Tibial nerve (tissue), 4 donors: ENCODE measurements around the gene PIK3C3. TPM values are rescaled to one million over a fixed set of nuclear protein-coding genes. Genes with fewer than 3 reads are reported as not detected.

Source experiments
- DNase-seq, 2 donors: peaks; one replicate each; pipeline ENCODE4 v3.0.0-alpha.2; 2019; ENCODE audit warnings: low spot score in 2 of 2
- H3K27ac ChIP-seq, 4 donors: fragments of 200-600 bp; sonication (generic) in 3 of 4; one replicate each; pipeline ENCODE4 v1.5.1; 2017 to 2019; ENCODE audit warnings: mild to moderate bottlenecking in 1 of 4
- H3K27me3 ChIP-seq, 2 donors: fragments of 200-600 bp; sonication (generic) in 1 of 2; one replicate each; pipeline versions ENCODE4 v1.5.1 to v1.6.0; 2017 to 2019
- H3K36me3 ChIP-seq, 3 donors: fragments of 200-600 bp; sonication (generic); one replicate each; pipeline ENCODE4 v1.5.1; 2018 to 2019
- H3K4me1 ChIP-seq, 4 donors: fragments of 200-600 bp; sonication (generic) in 3 of 4; one replicate each; pipeline ENCODE4 v1.5.1; 2017 to 2019
- H3K4me3 ChIP-seq, 4 donors: fragments of 200-600 bp; sonication (generic) in 3 of 4; one replicate each; pipeline ENCODE4 v1.5.1; 2017 to 2019; ENCODE audit warnings: mild to moderate bottlenecking in 1 of 4, moderate library complexity in 1 of 4
- H3K9me3 ChIP-seq, 4 donors: fragments of 200-600 bp; sonication (generic) in 3 of 4; one replicate each; pipeline ENCODE4 v1.5.1; 2017 to 2019
- CTCF ChIP-seq, 5 experiments: fragments of 200-600 bp in 3 of 5; fragments of 450-650 bp in 2 of 5; sonication (generic) in 3 of 5; IDR thresholded peaks; one replicate each; pipeline ENCODE4 v1.5.1; 2016 to 2019; ENCODE audit warnings: antibody characterized with exemption in 5 of 5, mild to moderate bottlenecking in 3 of 5, moderate library complexity in 2 of 5
- EP300 ChIP-seq, 2 donors: sonication (generic); formaldehyde crosslinking; IDR thresholded peaks; one replicate each; pipeline ENCODE4 v1.6.1; 2017; ENCODE audit warnings: antibody characterized with exemption in 2 of 2, mild to moderate bottlenecking in 1 of 2
- POLR2A ChIP-seq, 2 donors: fragments of 450-650 bp; IDR thresholded peaks; one replicate each; pipeline ENCODE4 v1.6.1; 2017; ENCODE audit warnings: antibody characterized with exemption in 2 of 2, mild to moderate bottlenecking in 2 of 2, moderate library complexity in 2 of 2
- WGBS, 2 donors: methylation state at CpG; one replicate each; pipeline ENCODE4 v1.1.5; 2018; 5-methylcytosine and 5-hydroxymethylcytosine counted together
- total RNA-seq, 4 donors: library from RNA; depleted of rRNA; stranded (reverse); fragments of >200 nt; gene quantifications; one replicate each; pipeline ENCODE4 v1.1.0, GENCODE V29; 2016

The PIK3C3 gene
- total RNA-seq, 4 donors from 2014 or later = 46.7 to 87.7 (median 52.5) TPM

DNA sequence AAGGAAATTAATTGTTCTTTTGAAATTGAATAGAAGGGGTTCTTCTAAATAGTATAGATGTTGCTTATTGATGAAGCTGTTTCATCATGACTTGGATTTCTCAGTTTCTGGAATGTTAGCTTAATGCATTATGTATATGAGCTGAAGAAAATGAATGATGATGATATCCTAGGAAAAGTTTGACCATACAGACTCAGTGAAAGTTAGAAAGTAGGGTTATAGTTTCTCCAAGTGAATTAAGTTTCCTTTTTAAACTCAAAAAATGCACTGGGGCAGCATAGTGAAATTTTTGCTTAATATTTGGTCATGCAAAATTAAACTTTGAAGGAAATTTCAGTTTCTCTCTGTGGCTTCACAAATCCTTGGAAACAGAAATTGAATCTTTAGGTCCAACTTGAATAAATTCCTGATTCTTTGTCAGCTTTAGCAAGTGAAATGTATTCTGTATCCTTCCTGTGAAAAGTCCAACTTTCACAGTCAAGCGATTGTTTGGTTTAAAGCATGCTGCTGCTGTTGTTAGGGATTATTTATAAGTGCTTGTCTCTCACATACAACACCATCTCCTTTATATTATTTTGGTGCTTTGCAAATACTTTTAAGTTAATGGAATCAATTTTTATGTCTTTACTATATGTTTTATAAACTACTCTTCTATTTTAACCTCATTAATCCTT is 78.2 kb downstream of the PIK3C3 start:
- 39 to 54% methylated on average over 1 of the region's 1 CpG for WGBS, 2 donors
- H3K9me3 ChIP-seq = no peaks in the 10 kb centered on the region
- no peak overlapping the region for H3K4me3 ChIP-seq
- TF ChIP-seq CTCF (IDR thresholded peaks at IDR 0.05) = no peak
- no peak for TF ChIP-seq POLR2A (IDR thresholded peaks at IDR 0.05)
- no peak for TF ChIP-seq EP300 (IDR thresholded peaks at IDR 0.05)
- H3K4me1 ChIP-seq = no peaks in the 10 kb centered on the region
- H3K27ac ChIP-seq = no peak overlapping the region
- H3K27me3 ChIP-seq = no peaks in the 10 kb centered on the region
- no peak for DNase-seq
- peaks cover 0 to 69% (median 0%) of the 10 kb centered on the region in 3 donors for H3K36me3 ChIP-seq

DNA sequence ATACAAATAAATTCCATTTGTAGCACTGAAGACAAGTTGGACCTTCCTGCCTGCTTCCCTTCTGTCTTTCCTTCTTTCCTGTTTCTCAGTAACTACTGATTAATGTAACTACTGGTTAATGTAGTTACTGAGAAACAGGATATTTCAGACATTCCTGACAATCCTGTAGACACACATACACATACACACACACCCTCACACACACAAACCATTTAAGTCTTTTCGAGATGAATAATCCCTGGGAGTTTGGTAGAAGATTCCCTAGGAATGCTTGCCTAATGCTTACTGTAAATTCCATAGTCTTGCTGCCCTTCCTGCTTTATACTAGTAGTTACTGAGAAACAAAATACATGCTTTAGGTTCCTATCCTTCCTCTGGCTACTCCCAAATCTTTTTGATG is 83.9 kb downstream of the PIK3C3 start:
- WGBS, 2 donors = 33 to 42% methylated on average over 1 of the region's 1 CpG
- H3K4me3 ChIP-seq = no peak overlapping the region
- no peak overlapping the region for H3K27ac ChIP-seq
- no peak for TF ChIP-seq EP300 (IDR thresholded peaks at IDR 0.05)
- no peak for TF ChIP-seq POLR2A (IDR thresholded peaks at IDR 0.05)
- no peak for TF ChIP-seq CTCF (IDR thresholded peaks at IDR 0.05)
- H3K27me3 ChIP-seq = no peaks in the 10 kb centered on the region
- no peaks in the 10 kb centered on the region for H3K4me1 ChIP-seq
- no peaks in the 10 kb centered on the region for H3K9me3 ChIP-seq
- peaks cover 0 to 85% (median 0%) of the 10 kb centered on the region in 3 donors for H3K36me3 ChIP-seq
- no peak for DNase-seq

DNA sequence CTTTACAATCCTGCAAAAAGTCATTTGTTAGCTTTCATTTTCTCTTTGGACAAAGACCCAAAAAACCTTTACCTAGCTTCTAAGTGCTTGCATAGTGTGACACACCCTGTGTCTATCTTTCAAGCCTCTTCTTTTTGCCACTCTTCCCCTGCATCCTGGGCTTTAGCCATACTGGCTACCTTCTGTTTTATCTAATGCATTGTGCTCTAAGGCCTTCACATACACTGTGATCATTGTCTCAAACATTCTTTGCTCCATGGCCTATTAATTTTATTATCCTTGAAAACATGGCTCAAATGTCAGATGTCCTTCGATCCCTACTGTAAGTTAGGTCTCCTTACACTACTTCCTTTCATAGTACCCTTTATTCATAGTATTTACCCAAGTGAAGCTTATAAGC is 84.4 kb downstream of the PIK3C3 start:
- Histone ChIP-seq H3K4me1 (no peaks in the 10 kb centered on the region), H3K36me3 (peaks cover 0 to 85% (median 0%) of the 10 kb centered on the region in 3 donors), H3K4me3 (no peak overlapping the region), H3K27me3 (no peaks in the 10 kb centered on the region), H3K9me3 (no peaks in the 10 kb centered on the region), H3K27ac (no peak overlapping the region)
- WGBS, 2 donors = 69 to 74% methylated on average over 1 of the region's 1 CpG
- TF ChIP-seq EP300 (IDR thresholded peaks at IDR 0.05) = no peak
- TF ChIP-seq CTCF (IDR thresholded peaks at IDR 0.05) = no peak
- no peak for TF ChIP-seq POLR2A (IDR thresholded peaks at IDR 0.05)
- DNase-seq = no peak

GRCh38 chr18:42041793-42042192 is 86.8 kb downstream of the PIK3C3 start:
- Histone ChIP-seq H3K9me3 (no peaks in the 10 kb centered on the region), H3K27ac (no peak overlapping the region), H3K4me3 (no peak overlapping the region), H3K36me3 (peaks cover 0 to 85% (median 0%) of the 10 kb centered on the region in 3 donors), H3K4me1 (no peaks in the 10 kb centered on the region), H3K27me3 (no peaks in the 10 kb centered on the region)
- 83 to 97% methylated on average over 1 of the region's 1 CpG for whole genome bisulfite sequencing, 2 donors
- no peak for DNase-seq
- TF ChIP-seq EP300 (IDR thresholded peaks at IDR 0.05) (no peak), CTCF (IDR thresholded peaks at IDR 0.05) (no peak), POLR2A (IDR thresholded peaks at IDR 0.05) (no peak)

DNA sequence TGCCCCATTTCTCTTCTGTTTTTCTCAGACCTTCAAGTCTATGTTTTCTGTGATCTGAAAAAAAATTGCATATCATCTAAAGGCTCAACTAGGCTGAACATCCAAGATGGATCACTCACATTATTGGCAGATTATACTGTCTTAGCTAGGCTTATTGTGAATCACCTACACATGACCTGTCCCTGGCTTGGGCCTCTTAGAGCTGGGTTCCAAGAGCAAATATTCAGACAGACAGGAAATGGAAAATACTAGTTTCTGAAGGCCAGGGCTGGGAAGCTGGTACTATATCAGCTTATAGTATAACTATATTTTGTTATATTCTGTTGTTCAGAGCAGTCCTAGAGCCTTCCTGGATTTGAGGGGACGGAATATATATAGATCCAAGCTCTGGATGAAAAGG is 90.3 kb downstream of the PIK3C3 start:
- Histone ChIP-seq H3K27ac (no peak overlapping the region), H3K4me3 (no peak overlapping the region), H3K27me3 (no peaks in the 10 kb centered on the region), H3K9me3 (no peaks in the 10 kb centered on the region), H3K36me3 (peaks cover 0 to 78% (median 0%) of the 10 kb centered on the region in 3 donors), H3K4me1 (no peaks in the 10 kb centered on the region)
- 95 to 97% methylated on average over 1 of the region's 1 CpG for WGBS, 2 donors
- TF ChIP-seq CTCF (IDR thresholded peaks at IDR 0.05) (no peak), POLR2A (IDR thresholded peaks at IDR 0.05) (no peak), EP300 (IDR thresholded peaks at IDR 0.05) (no peak)
- no peak for DNase-seq
